Uterine smooth muscle cell (primary cell): ENCODE results near the gene NUDT10. TPM values are rescaled to one million over a fixed set of nuclear protein-coding genes. Genes with fewer than 3 reads are reported as not detected.

ENCODE experiments used
- total RNA-seq: library from RNA; depleted of rRNA; stranded (reverse); fragments of >200 nt; gene quantifications from 2 replicates; pipeline ENCODE4 v1.2.3, GENCODE V29; 2014

Gene NUDT10
- 6.2 and 6.3 TPM in 2 replicates for total RNA-seq

GRCh38 chrX:51332188-51332942, at the start of gene NUDT10:
Gene NUDT10, plus strand, starts transcription at chrX:51332822. Its CDS starts 144 bp downstream, at chrX:51332966.

Other genes with a start within 250 kb of the NUDT10 start
- gene NUDT11, start 163.8 kb downstream of the NUDT10 start, total RNA-seq, result 12.2 and 16.0 TPM in 2 replicates